ENCODE measurements around the gene CCDC157.

GRCh38 chr22:30326706-30327362 is 30.0 kb upstream of the CCDC157 start, which contains the start of gene TBC1D10A:
- TF ChIP-seq, protein P1, sequence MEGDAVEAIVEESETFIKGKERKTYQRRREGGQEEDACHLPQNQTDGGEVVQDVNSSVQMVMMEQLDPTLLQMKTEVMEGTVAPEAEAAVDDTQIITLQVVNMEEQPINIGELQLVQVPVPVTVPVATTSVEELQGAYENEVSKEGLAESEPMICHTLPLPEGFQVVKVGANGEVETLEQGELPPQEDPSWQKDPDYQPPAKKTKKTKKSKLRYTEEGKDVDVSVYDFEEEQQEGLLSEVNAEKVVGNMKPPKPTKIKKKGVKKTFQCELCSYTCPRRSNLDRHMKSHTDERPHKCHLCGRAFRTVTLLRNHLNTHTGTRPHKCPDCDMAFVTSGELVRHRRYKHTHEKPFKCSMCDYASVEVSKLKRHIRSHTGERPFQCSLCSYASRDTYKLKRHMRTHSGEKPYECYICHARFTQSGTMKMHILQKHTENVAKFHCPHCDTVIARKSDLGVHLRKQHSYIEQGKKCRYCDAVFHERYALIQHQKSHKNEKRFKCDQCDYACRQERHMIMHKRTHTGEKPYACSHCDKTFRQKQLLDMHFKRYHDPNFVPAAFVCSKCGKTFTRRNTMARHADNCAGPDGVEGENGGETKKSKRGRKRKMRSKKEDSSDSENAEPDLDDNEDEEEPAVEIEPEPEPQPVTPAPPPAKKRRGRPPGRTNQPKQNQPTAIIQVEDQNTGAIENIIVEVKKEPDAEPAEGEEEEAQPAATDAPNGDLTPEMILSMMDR (conservative IDR thresholded peaks at IDR 0.05; ENCODE audit: low read depth, low read length) = no peak
- TF ChIP-seq BHLHE40 (IDR thresholded peaks at IDR 0.05; ENCODE audit: low read depth, low read length) (no peak), POLR2A (IDR thresholded peaks at IDR 0.05; ENCODE audit: low read depth, low read length) (peak; percentile 94), NFE2L2 (IDR thresholded peaks at IDR 0.05; ENCODE audit: low read depth, low read length) (no peak), SMC3 (IDR thresholded peaks at IDR 0.05; ENCODE audit: low read depth, low read length) (no peak), RCOR1 (IDR thresholded peaks at IDR 0.05; ENCODE audit: insufficient replicate concordance, low read length) (no peak), RFX5 (IDR thresholded peaks at IDR 0.05; ENCODE audit: low read depth, low read length) (no peak)

All from IMR-90 (cell line).